Neuron (in vitro differentiated cells): ENCODE data around the gene AGBL4.
"Not testable (repeated sequence)": the region's sequence is repeated elsewhere in the genome, so short reads cannot be mapped to it uniquely, and the experiment has no call there.

ENCODE experiments used
- H2AFZ ChIP-seq: one replicate; pipeline ENCODE4 v1.6.1; 2013; ENCODE audit warnings: low read depth, mild to moderate bottlenecking, inconsistent platforms, low read length, moderate library complexity
- H3K27me3 ChIP-seq: one replicate; pipeline ENCODE4 v1.6.1; 2013; ENCODE audit warnings: low read length; ENCODE audit not compliant: insufficient read depth
- H3K36me3 ChIP-seq: one replicate; pipeline ENCODE4 v1.6.1; 2013; ENCODE audit warnings: low read length; ENCODE audit not compliant: insufficient read depth
- H3K4me1 ChIP-seq: one replicate; pipeline ENCODE4 v1.6.1; 2013; ENCODE audit warnings: low read length; ENCODE audit not compliant: insufficient read depth
- H3K4me3 ChIP-seq: 2 replicates; pipeline ENCODE4 v1.5.1; 2013; ENCODE audit warnings: mild to moderate bottlenecking, low read length, moderate library complexity
- H3K9me3 ChIP-seq: one replicate; pipeline ENCODE4 v1.6.1; 2013; ENCODE audit warnings: low read length

The AGBL4 gene

DNA sequence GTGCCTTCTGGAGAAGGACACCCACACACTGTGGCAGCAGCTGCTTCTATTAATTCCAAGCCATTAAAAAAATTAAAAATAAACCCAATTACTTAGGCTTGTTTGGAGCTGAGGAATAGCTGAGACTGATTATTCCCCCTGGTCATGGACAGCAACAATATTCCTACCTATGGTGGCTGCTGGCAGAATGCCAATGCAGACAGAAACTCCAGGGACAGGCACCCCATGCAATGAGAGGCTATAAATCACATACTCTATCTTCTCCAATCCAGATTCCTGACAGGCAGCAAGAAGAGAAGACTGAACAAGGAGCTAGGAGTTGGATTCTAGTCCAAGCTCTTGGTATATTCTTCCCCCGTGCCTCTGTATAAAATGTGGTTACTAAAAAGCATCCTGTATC, 971.7 kb downstream of the AGBL4 start:
- Histone ChIP-seq H3K36me3 (no peaks in the 10 kb centered on the region), H2AFZ (no peak overlapping the region), H3K4me3 (no peak overlapping the region), H3K9me3 (no peaks in the 10 kb centered on the region), H3K27me3 (no peaks in the 10 kb centered on the region), H3K4me1 (no peaks in the 10 kb centered on the region)

DNA sequence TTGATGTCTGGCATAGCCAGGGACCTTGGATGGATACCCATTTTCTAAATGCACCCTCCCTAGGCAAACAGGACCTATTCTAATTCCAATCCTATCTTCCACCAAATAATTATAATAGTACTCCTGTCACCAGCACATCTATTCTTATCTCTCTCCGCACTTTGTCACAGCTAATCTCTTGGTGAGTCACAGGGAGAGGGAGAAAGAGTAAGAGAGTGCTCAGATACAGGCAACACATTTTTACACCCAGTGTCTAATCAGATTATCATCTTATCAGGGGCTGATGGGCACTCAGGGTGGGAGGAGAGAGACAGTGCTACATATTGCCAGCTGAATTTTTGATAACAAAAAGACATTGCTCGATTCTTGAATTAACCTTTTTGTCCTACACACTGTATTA, 972.1 kb downstream of the AGBL4 start:
- H3K9me3 ChIP-seq = no peaks in the 10 kb centered on the region
- H2AFZ ChIP-seq = no peak overlapping the region
- H3K4me3 ChIP-seq = no peak overlapping the region
- H3K4me1 ChIP-seq = no peaks in the 10 kb centered on the region
- no peaks in the 10 kb centered on the region for H3K27me3 ChIP-seq
- no peaks in the 10 kb centered on the region for H3K36me3 ChIP-seq

DNA sequence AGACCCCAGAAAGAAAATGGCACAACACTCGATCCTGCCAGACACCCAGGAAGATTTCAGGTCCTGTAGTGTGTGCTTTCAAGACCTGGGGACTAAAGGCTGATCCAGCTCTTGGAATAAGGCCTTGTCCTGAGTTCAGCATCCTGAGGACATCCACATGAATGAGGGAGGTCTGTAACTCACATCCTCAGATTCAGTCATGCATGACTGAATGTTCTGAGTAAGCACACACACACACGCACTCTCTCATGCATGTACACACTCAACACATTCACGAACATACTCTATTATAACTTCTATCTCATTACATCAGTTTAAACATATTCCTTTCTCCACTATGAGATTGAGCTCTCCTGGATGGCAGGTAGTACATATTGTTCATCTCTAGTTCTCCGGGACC, 973.7 kb downstream of the AGBL4 start:
- Histone ChIP-seq H3K36me3 (no peaks in the 10 kb centered on the region), H2AFZ (no peak overlapping the region), H3K4me1 (no peaks in the 10 kb centered on the region), H3K9me3 (no peaks in the 10 kb centered on the region), H3K4me3 (no peak overlapping the region), H3K27me3 (no peaks in the 10 kb centered on the region)

DNA sequence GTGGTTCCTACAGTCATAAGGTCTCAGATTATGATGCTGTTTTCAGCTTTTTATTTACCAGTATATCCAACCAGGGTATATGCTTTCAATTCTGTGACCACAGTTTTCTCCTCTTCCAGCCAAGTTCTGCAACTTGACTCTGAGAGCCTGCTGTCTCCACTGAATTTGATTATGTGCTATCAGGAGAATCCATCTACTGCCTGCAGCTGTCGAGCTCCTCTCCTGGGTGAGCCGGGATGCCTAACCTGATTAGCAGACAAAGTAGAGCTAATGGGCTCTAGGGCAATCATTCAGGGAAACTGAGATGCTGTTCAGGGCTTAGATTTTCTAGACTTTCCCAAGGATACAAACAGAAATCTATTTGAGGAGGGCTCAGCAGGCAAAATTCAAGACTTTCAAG, 975.6 kb downstream of the AGBL4 start:
- no peaks in the 10 kb centered on the region for H3K4me1 ChIP-seq
- no peaks in the 10 kb centered on the region for H3K9me3 ChIP-seq
- no peak overlapping the region for H2AFZ ChIP-seq
- H3K4me3 ChIP-seq = no peak overlapping the region
- H3K27me3 ChIP-seq = peaks cover 3% of the 10 kb centered on the region
- no peaks in the 10 kb centered on the region for H3K36me3 ChIP-seq

DNA sequence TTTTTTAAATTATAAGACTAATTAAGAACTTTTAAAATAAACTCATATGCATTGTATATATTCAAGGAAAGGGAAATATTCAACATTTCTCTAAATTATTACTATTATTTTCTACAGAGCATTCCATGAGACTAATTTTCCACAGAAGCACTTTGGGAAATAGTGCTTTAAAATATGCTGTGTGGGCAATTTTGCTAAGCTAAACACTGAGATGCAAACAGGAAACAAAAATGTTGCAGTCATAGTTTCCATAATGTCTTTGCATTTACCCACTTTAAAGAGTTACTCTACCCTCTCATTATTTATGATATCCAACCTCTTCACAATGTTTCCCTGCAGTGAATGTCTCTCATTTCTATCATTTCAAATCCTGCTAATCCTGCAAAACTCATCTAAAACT, 977.4 kb downstream of the AGBL4 start:
- no peaks in the 10 kb centered on the region for H3K9me3 ChIP-seq
- no peak overlapping the region for H2AFZ ChIP-seq
- no peaks in the 10 kb centered on the region for H3K36me3 ChIP-seq
- H3K27me3 ChIP-seq = peaks cover 3% of the 10 kb centered on the region
- no peaks in the 10 kb centered on the region for H3K4me1 ChIP-seq
- H3K4me3 ChIP-seq = no peak overlapping the region

DNA sequence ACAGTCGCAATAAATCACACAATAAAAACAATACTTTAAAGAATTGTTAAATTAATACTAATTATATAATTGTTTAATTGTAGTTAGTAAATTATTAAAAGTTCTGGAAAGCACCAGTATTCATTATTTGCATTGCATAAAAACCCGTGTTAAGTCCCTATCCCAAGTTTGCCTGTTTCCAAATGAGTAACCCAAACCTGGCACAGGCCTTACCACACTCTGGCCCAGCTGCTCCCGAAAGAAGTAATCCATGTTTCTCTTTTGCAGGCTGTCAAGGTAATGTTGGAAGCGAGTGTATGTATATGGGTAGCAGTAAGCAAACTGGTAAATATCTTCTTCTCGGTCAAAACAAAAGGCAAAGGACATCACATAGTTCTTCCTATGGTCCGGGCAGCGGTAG, 978.4 kb downstream of the AGBL4 start:
- no peaks in the 10 kb centered on the region for H3K4me1 ChIP-seq
- H3K27me3 ChIP-seq = peaks cover 3% of the 10 kb centered on the region
- H3K36me3 ChIP-seq = no peaks in the 10 kb centered on the region
- H3K4me3 ChIP-seq = no peak overlapping the region
- no peaks in the 10 kb centered on the region for H3K9me3 ChIP-seq
- H2AFZ ChIP-seq = no peak overlapping the region

DNA sequence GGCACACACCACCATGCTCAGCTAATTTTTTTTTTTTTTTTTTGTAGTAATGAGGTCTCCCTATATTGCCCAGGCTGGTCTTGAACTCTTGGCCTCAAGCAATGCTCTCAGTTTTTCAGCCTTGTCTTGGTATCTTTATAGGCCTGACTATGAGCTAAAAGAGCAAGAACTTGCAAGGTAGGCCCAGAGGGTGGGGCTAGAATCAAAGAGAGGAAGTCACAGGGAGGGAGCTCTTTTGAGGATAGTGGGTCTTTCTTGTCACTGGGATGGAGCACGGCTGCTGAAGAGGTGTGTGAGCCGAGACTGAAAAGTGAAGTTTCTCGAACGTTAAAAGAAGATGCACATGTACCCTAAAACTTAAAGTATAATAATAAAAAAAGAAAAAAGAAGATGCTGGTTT, 987.1 kb downstream of the AGBL4 start:
- Histone ChIP-seq H3K4me3 (no peak overlapping the region), H3K36me3 (no peaks in the 10 kb centered on the region), H2AFZ (no peak overlapping the region), H3K9me3 (no peaks in the 10 kb centered on the region), H3K4me1 (no peaks in the 10 kb centered on the region), H3K27me3 (no peaks in the 10 kb centered on the region)

DNA sequence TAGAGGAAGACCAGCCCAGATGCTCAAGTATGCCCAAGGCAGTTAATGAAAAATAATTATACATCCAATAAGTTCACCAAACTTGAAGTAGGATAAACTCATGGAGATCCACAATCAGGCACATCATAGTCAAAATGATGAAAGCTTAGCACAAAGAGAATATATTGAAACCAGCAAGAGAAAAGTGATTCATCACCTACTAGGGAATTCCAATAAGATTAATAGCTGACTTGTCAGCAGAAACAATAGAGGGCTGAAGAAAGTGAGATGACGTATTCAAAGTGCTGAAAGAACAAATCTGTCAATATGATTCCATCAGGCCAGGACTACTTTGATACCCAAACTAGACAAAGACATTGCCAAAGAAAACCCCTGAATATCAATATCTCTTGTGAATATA, 995.4 kb downstream of the AGBL4 start:
- Histone ChIP-seq H3K36me3 (no peaks in the 10 kb centered on the region), H3K4me1 (no peaks in the 10 kb centered on the region), H2AFZ (no peak overlapping the region), H3K27me3 (no peaks in the 10 kb centered on the region), H3K4me3 (no peak overlapping the region), H3K9me3 (no peaks in the 10 kb centered on the region)

DNA sequence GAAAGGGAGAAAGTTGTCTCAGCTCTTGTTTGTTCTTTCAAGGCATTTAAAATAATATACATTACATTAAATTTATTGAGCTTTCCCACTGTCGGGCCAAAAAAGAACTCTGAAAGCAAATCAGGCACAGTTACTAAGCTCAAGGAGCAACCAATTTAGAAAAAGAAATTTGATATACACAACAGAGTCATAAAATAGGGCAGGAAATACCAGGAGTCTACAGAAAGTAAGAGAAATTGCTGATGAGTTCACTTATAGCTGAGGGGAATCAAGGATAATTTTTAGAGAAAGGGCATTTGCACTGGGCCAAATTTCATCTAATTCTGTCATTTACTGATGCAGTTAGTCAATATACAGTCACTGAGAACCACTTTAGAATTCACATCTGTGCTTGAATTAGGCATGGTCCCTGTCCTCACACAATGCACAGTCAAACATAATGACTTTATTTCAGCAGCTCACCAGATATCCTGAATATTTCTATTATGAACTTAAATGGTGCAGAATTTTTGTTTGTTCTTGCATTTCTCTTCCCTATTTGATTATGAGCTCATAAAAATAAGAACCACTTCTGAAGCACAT, 997.4 kb downstream of the AGBL4 start:
- Histone ChIP-seq H3K36me3 (no peaks in the 10 kb centered on the region), H3K4me3 (no peak overlapping the region), H3K9me3 (no peaks in the 10 kb centered on the region), H2AFZ (no peak overlapping the region), H3K4me1 (no peaks in the 10 kb centered on the region), H3K27me3 (no peaks in the 10 kb centered on the region)

DNA sequence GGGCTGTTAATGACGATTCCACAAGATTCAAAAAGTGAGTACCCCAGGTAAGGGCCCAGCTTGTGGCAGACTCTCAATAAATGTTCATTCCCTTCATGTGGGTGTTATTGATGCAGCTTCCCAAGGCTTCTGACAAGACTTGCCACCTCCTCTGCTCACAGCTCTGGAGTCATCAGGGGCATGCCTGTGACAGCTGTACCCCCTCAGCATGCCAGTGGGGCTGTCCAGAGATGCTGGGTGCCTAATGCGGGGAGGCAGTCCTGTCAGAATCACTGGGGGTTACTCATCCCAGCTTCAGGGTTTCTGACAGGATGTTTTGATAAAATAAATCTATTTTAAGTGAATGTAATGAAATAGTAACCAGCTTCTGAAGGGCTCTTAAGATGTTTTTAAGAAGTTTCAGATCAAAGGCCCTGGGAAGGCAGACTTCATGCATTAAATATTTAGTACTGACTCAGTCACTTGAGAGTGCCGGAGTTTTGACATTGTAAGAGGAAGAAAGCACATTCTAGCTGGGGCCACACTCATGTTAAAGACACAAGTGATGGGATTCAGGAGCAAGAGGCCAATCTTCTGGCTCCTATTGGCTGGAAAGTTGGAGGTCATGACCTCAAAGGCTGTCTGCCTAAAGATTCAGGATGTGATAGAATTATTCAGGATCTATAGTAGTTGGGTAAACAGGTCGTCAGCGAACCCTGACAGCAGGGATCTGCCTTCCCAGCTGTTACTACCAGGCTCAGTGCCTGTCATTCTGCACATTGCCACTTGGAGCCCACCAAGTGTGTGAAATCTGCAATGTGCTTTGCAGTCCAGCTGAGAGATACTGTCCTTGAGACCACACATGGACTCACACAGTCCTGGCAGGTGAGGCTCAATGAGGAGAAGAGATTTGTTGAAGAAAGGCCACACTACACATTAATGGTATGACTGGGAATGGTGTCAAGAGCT, 1007.5 kb downstream of the AGBL4 start:
- Histone ChIP-seq H3K4me1 (no peaks in the 10 kb centered on the region), H3K9me3 (no peaks in the 10 kb centered on the region), H3K36me3 (no peaks in the 10 kb centered on the region), H3K4me3 (no peak overlapping the region), H2AFZ (no peak overlapping the region), H3K27me3 (no peaks in the 10 kb centered on the region)

DNA sequence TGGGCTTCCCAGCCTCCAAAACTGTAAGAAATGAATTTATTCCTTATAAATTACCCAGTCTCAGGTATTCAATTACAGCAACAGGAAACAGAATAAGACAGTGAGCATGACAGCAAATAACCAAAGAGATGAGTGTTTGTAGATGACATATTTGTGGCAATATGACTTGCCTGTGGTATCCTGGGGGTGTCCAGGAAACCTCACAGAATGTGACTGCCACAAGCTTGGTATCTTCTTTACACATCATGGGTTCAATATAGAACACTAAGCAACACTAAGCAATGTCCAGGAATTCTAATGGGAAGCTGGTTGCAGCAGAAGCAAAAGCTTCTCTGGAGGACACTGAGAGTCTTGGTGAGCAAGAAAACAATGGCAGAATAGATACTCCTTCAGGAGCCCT, 1010.7 kb downstream of the AGBL4 start:
- Histone ChIP-seq H2AFZ (no peak overlapping the region), H3K4me3 (no peak overlapping the region), H3K4me1 (no peaks in the 10 kb centered on the region), H3K27me3 (no peaks in the 10 kb centered on the region), H3K9me3 (no peaks in the 10 kb centered on the region), H3K36me3 (no peaks in the 10 kb centered on the region)

DNA sequence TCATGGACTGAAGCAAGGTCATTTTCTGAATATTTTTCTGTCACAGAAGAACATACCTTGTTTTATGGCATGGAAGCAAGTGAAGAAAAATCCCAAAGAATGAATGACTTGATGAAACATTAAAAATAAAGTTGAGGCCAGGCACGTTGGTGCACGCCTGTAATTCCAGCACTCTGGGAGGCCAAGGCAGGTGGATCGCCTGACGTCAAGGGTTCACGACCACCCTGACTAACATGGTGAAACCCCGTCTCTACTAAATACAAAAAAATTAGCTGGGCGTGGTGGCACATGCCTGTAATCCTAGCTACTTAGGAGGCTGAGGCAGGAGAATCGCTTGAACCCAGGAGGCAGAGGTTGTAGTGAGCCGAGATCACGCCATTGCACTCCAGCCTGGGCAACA, 1020.8 kb downstream of the AGBL4 start:
- H3K4me3 ChIP-seq, H2AFZ ChIP-seq, H3K9me3 ChIP-seq, H3K36me3 ChIP-seq, H3K4me1 ChIP-seq, H3K27me3 ChIP-seq: not testable (repeated sequence)

DNA sequence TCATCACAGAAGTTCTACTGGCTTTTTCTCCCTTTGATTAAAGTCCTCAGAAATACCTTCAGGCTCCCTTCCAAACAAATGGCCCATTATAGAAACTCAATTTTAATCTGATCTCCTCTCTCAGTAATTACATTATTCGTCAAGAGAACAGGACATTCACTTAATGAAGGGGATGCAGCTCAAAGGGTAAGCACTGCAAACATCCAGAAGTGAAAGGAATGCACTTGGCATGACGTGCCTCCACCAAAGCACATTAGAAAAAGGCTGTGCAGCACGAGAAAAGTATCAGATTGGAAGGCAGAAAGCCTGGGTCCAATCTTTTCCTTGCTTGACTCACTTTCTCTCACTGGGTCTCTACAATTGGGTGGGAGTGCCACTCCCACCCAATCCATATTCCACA, 1024.4 kb downstream of the AGBL4 start:
- no peaks in the 10 kb centered on the region for H3K27me3 ChIP-seq
- no peaks in the 10 kb centered on the region for H3K4me1 ChIP-seq
- H3K9me3 ChIP-seq = no peaks in the 10 kb centered on the region
- H3K36me3 ChIP-seq = no peaks in the 10 kb centered on the region
- no peak overlapping the region for H3K4me3 ChIP-seq
- H2AFZ ChIP-seq = no peak overlapping the region

DNA sequence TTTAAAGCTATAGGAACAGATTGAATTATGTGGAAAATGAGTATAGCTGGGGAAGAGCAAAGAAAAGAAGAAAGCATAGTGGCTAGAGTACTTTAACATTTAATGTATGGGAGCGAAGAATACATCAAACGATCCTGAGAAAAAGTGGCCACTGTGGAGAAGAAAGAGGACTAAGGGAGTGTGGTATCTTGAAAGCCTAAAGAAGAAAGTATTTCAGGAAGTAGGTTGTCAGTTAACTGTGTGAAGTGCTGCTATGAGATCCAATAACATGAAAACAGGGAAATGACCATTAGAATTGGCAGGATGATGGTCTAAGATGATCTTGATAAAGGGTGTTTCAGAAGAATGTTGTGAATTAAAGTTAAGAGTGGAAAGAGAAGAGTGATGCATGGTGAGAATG, 1027.4 kb downstream of the AGBL4 start:
- H2AFZ ChIP-seq = no peak overlapping the region
- H3K27me3 ChIP-seq = no peaks in the 10 kb centered on the region
- H3K9me3 ChIP-seq = no peaks in the 10 kb centered on the region
- no peak overlapping the region for H3K4me3 ChIP-seq
- no peaks in the 10 kb centered on the region for H3K4me1 ChIP-seq
- H3K36me3 ChIP-seq = no peaks in the 10 kb centered on the region
